Mucosa of descending colon (tissue), 3 donors: Measurements from ENCODE around the gene EXOC6B. TPM values are rescaled to one million over a fixed set of nuclear protein-coding genes. Genes with fewer than 3 reads are reported as not detected.

Source experiments
- ATAC-seq: fragments of 200-7000 bp; cut with Tn5 transposase; one replicate; pipeline ENCODE4 v1.9.1; 2020; ENCODE audit warnings: mild to moderate bottlenecking, moderate library complexity
- DNase-seq, 3 donors: peaks; one replicate each; pipeline ENCODE4 v3.0.0-alpha.2; 2020
- H3K36me3 ChIP-seq: fragments of 200-600 bp; one replicate; pipeline ENCODE4 v1.8.0; 2021; ENCODE audit warnings: low read depth, mild to moderate bottlenecking
- H3K4me1 ChIP-seq: fragments of 200-600 bp; one replicate; pipeline ENCODE4 v1.8.0; 2021; ENCODE audit warnings: low read depth, mild to moderate bottlenecking
- H3K4me3 ChIP-seq: fragments of 200-600 bp; one replicate; pipeline ENCODE4 v1.8.0; 2021; ENCODE audit warnings: mild to moderate bottlenecking
- H3K9me3 ChIP-seq: fragments of 200-600 bp; one replicate; pipeline ENCODE4 v1.8.0; 2021; ENCODE audit warnings: mild to moderate bottlenecking
- intact Hi-C, 2 donors: fragments of 100-400 bp; cut with DNase I in 1 of 2; cut with micrococcal nuclease in 1 of 2; formaldehyde crosslinking; loops; one replicate each; pipeline versions ENCODE4 v1.11.0 to v1.11.1; 2022; cut with DNase I, micrococcal nuclease
- total RNA-seq, 3 donors: library from RNA; stranded (reverse); fragmentation: NEBNext Ultra II Directional in 2 of 3; extraction: Animal tissue kit (Norgen Biotek cat#: 25700) in 2 of 3; gene quantifications; one replicate each; pipeline versions ENCODE4 v1.2.1 to v1.2.4, GENCODE V29; 2021 to 2023
- TF ChIP-seq, protein P1 (sequence below): fragments of 200-600 bp; IDR thresholded peaks from one replicate; pipeline ENCODE4 v1.8.0; 2022; ENCODE audit warnings: antibody characterized with exemption, mild to moderate bottlenecking
- donor health status: DM: no; HTN: no; CAD: no; lungs with moderate emphysema.
- donor health status: DM: no; HTN: no; CAD: no.
- donor health status: DM: no; HTN: yes; CAD: no.

The EXOC6B gene
- total RNA-seq, 3 donors from 2014 or later: 19.4 to 52.4 (median 28.8) TPM

GRCh38 chr2:72165792-72166191 is 660.0 kb downstream of the EXOC6B start:
- TF ChIP-seq, protein P1, sequence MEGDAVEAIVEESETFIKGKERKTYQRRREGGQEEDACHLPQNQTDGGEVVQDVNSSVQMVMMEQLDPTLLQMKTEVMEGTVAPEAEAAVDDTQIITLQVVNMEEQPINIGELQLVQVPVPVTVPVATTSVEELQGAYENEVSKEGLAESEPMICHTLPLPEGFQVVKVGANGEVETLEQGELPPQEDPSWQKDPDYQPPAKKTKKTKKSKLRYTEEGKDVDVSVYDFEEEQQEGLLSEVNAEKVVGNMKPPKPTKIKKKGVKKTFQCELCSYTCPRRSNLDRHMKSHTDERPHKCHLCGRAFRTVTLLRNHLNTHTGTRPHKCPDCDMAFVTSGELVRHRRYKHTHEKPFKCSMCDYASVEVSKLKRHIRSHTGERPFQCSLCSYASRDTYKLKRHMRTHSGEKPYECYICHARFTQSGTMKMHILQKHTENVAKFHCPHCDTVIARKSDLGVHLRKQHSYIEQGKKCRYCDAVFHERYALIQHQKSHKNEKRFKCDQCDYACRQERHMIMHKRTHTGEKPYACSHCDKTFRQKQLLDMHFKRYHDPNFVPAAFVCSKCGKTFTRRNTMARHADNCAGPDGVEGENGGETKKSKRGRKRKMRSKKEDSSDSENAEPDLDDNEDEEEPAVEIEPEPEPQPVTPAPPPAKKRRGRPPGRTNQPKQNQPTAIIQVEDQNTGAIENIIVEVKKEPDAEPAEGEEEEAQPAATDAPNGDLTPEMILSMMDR: no peak
- intact Hi-C loops: no loop called here
- DNase-seq (no peak), ATAC-seq (no peak)
- no peaks in the 10 kb centered on the region for H3K9me3 ChIP-seq
- H3K36me3 ChIP-seq: no peaks in the 10 kb centered on the region
- no peaks in the 10 kb centered on the region for H3K4me1 ChIP-seq
- H3K4me3 ChIP-seq: no peak overlapping the region

- H3K4me1 ChIP-seq: no peaks in the 10 kb centered on the region
- intact Hi-C loops: no loop called here
- TF ChIP-seq, protein P1: no peak
- no peaks in the 10 kb centered on the region for H3K36me3 ChIP-seq
- H3K4me3 ChIP-seq: no peak overlapping the region
- no peak for DNase-seq
- no peak for ATAC-seq
- H3K9me3 ChIP-seq: no peaks in the 10 kb centered on the region
Observed at GRCh38 chr2:72162574-72162973, 663.3 kb downstream of the EXOC6B start.

GRCh38 chr2:72159211-72159993 is 666.4 kb downstream of the EXOC6B start:
- no peaks in the 10 kb centered on the region for H3K4me1 ChIP-seq
- no peak overlapping the region for H3K4me3 ChIP-seq
- no peak for ATAC-seq
- no peak for DNase-seq
- no peaks in the 10 kb centered on the region for H3K9me3 ChIP-seq
- TF ChIP-seq, protein P1: no peak
- no peaks in the 10 kb centered on the region for H3K36me3 ChIP-seq
- intact Hi-C loops: loop anchor here (5.0 to 10.0 kb wide), 2 partner anchors 612 to 615 kb away; no protein-coding TSS in a partner anchor

DNA sequence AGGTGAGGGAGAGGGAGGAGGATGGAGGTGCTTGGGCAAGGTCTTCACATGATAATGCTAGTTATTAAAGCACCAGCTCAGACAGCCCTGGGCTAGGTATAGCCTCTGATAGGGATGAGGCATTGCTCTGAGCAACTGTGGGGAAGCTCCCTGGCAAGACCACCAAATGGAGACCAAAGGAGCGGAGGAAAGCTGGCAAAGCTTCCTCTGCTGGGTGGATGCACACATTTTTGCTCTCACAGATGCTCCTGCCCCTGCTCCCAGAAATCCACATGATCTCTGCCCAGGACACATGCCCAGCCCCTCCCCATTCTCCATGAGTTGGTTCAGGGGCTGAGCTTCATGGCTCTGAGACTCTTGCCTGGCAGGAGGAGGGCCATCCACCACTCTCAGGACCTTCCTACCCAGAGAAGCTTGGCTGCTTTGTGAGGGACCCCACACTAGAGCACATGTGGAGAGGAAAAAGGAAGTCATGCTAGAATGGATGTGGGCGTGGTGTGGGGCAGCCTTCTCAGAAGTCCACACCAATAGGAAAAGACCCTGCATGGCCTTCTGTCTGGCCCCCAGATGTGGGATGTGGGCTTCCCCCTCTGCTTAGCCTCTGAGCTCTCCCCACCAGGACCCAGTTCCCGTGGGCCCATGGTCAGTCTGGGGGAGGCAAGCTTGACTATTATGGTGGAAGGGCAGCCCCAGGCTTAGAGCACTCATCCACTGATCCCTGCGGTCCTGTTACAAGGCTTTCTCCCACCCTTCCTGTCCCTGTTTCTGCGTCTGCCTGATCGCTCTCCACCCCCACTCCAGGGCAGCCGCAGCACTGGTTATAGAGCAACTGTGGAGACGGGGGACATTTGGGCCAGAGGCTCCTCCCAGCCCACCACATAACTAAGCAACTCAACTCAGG is 667.7 kb downstream of the EXOC6B start:
- H3K9me3 ChIP-seq: no peaks in the 10 kb centered on the region
- H3K36me3 ChIP-seq: no peaks in the 10 kb centered on the region
- H3K4me1 ChIP-seq: no peaks in the 10 kb centered on the region
- H3K4me3 ChIP-seq: no peak overlapping the region
- no peak for ATAC-seq
- no peak for DNase-seq
- TF ChIP-seq, protein P1: no peak
- intact Hi-C loops: loop anchor here (5.0 to 10.0 kb wide), 2 partner anchors 611 to 613 kb away; no protein-coding TSS in a partner anchor

DNA sequence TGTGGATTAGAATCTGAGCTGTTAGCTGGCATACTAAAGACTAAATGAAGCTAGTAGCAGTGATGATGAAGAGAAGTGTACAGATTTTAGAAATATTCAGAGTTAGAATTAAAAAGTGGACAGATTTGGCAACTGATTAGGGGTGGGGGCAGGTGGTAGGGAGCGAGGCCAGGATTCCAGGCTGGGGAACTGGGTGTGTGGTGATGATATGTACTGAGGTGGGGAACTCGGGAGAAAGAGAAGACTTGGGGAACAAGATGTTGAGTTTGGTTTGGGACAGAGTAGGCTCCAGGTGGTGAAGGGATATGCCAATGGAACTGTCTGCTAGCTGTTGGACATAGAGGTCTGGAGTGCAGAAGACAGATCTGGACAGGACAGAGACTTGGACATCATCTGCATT is 669.0 kb downstream of the EXOC6B start:
- H3K4me3 ChIP-seq: no peak overlapping the region
- DNase-seq (no peak), ATAC-seq (no peak)
- TF ChIP-seq, protein P1: no peak
- intact Hi-C loops: loop anchor here (5.0 to 10.0 kb wide), 2 partner anchors 610 to 612 kb away; no protein-coding TSS in a partner anchor
- H3K36me3 ChIP-seq: no peaks in the 10 kb centered on the region
- H3K9me3 ChIP-seq: no peaks in the 10 kb centered on the region
- H3K4me1 ChIP-seq: no peaks in the 10 kb centered on the region
